ENCODE results near the gene TUBA1C. TPM values are rescaled to one million over a fixed set of nuclear protein-coding genes. Genes with fewer than 3 reads are reported as not detected.

TUBA1C gene
- polyA plus RNA-seq, 1 of the 3 experiments (the other 2 are of a cell fraction), result 3.3 TPM

- POLR2A ChIA-PET, result no interaction called here
- H3K9ac ChIP-seq, result no peak overlapping the region
- H3K9me3 ChIP-seq, result no peaks in the 10 kb centered on the region
- no peak overlapping the region for H3K4me2 ChIP-seq
- H2AFZ ChIP-seq (ENCODE audit: low read depth), result no peak overlapping the region
- peaks cover 56% of the 10 kb centered on the region for H3F3A ChIP-seq (replicated peaks; ENCODE audit: insufficient read depth)
- WGBS (ENCODE audit: low lambda C conversion rate), result 63% methylated on average over 10 of the region's 35 CpGs
- H3K4me1 ChIP-seq (ENCODE audit: control insufficient read depth in 1 of 2, insufficient read depth in 2 of 2, low read depth in 1 of 2, low read length in 1 of 2), result peaks cover 0 to 38% of the 10 kb centered on the region in 2 experiments; a peak in 2 of 4 replicates
- no peaks in the 10 kb centered on the region for H3K79me2 ChIP-seq (ENCODE audit: insufficient read depth)
- TF ChIP-seq TEAD4 (IDR thresholded peaks at IDR 0.05; ENCODE audit: borderline replicate concordance, insufficient read depth) (no peak), RFX5 (IDR thresholded peaks at IDR 0.05; ENCODE audit: low read length) (no peak), MXI1 (IDR thresholded peaks at IDR 0.05; ENCODE audit: low read depth, low read length) (no peak), RXRA (IDR thresholded peaks at IDR 0.05; ENCODE audit: borderline replicate concordance, low read depth) (no peak), CTCF (IDR thresholded peaks at IDR 0.05) (no peak), NFIC (IDR thresholded peaks at IDR 0.05; ENCODE audit: borderline replicate concordance) (no peak), NRF1 (IDR thresholded peaks at IDR 0.05; ENCODE audit: low read depth, low read length) (no peak), EP300 (IDR thresholded peaks at IDR 0.05; ENCODE audit: borderline replicate concordance in 1 of 2, low read depth in 1 of 2, low read length in 1 of 2) (no peak), IRF3 (IDR thresholded peaks at IDR 0.05; ENCODE audit: low read depth, low read length) (no peak), REST (IDR thresholded peaks at IDR 0.05; ENCODE audit: low read depth, low read length) (no peak), FOXM1 (IDR thresholded peaks at IDR 0.05; ENCODE audit: low read depth) (no peak), USF1 (IDR thresholded peaks at IDR 0.05; ENCODE audit: borderline replicate concordance, low read depth) (no peak), FOXJ3 (CRISPR knock-in tag; IDR thresholded peaks at IDR 0.05) (no peak), MEF2A (IDR thresholded peaks at IDR 0.05; ENCODE audit: borderline replicate concordance, low read depth) (no peak), POLR2AphosphoS5 (IDR thresholded peaks at IDR 0.05; ENCODE audit: low read depth, low read length) (no peak), RCOR1 (IDR thresholded peaks at IDR 0.05; ENCODE audit: low read length) (no peak)
- H3K27ac ChIP-seq (ENCODE audit: low read depth in 2 of 2, low read length in 1 of 2), result no peak overlapping the region
- no peaks in the 10 kb centered on the region for H3K27me3 ChIP-seq (ENCODE audit: insufficient read depth)
- CTCF ChIA-PET, result interaction anchor here (1.4 to 2.5 kb wide), 4 partner anchors 13 to 82 kb away, joined by 4 to 24 read pairs (median 8); partner anchors contain the start of gene DNAJC22
- H3K36me3 ChIP-seq (replicated peaks in 1 of 2; ENCODE audit: control insufficient read depth in 1 of 2, insufficient read depth in 2 of 2, low read length in 1 of 2), result no peaks in the 10 kb centered on the region
- H3K4me3 ChIP-seq (ENCODE audit: low read depth in 2 of 2, low read length in 1 of 2), result no peak overlapping the region
- no peaks in the 10 kb centered on the region for H3K9me2 ChIP-seq
- no peak for DNase-seq
- no peaks in the 10 kb centered on the region for H4K20me1 ChIP-seq (ENCODE audit: insufficient read depth)
These were observed 413 bp upstream of the TUBA1C start for GRCh38 chr12:49264466-49264872.

Measured in SK-N-SH (cell line).